SK-N-SH treated with all-trans-retinoic acid at 6 μM for 48 hours (cell line): ENCODE data around the gene RELL1.

Experiments used
- ATAC-seq: fragments of 200-7000 bp; cut with Tn5 transposase; 3 replicates; pipeline ENCODE4 v1.9.1; 2020; ENCODE audit warnings: mild to moderate bottlenecking, moderate library complexity
- CSDC2 ChIP-seq: fragments of 250-450 bp; sonication (Bioruptor Pico); IDR thresholded peaks from 2 replicates; pipeline ENCODE4 v1.5.0; 2020; ENCODE audit warnings: mild to moderate bottlenecking, moderate library complexity
- CSRNP3 ChIP-seq: fragments of 250-450 bp; sonication (Bioruptor Pico); IDR thresholded peaks from 2 replicates; pipeline ENCODE4 v1.5.1; 2021; ENCODE audit warnings: mild to moderate bottlenecking, moderate library complexity
- ESRRG ChIP-seq: fragments of 250-450 bp; sonication (Bioruptor Pico); IDR thresholded peaks from 2 replicates; pipeline ENCODE4 v1.6.1; 2021; ENCODE audit warnings: mild to moderate bottlenecking
- GLIS3 ChIP-seq: fragments of 250-450 bp; sonication (Bioruptor Pico); IDR thresholded peaks from 2 replicates; pipeline ENCODE4 v1.5.0; 2020; ENCODE audit warnings: mild to moderate bottlenecking, moderate library complexity
- ISL1 ChIP-seq: fragments of 250-450 bp; sonication (Bioruptor Pico); IDR thresholded peaks from 2 replicates; pipeline ENCODE4 v2.1.2; 2022; ENCODE audit warnings: mild to moderate bottlenecking, moderate library complexity
- OSR1 ChIP-seq: fragments of 250-450 bp; sonication (Bioruptor Pico); IDR thresholded peaks from 2 replicates; pipeline ENCODE4 v1.8.0; 2022; ENCODE audit warnings: moderate library complexity, mild to moderate bottlenecking, inconsistent platforms
- PATZ1 ChIP-seq: fragments of 250-450 bp; sonication (Bioruptor Pico); IDR thresholded peaks from 2 replicates; pipeline ENCODE4 v1.8.0; 2020; ENCODE audit warnings: mild to moderate bottlenecking, moderate library complexity, borderline replicate concordance
- POU6F1 ChIP-seq: fragments of 250-450 bp; sonication (Bioruptor Pico); IDR thresholded peaks from 2 replicates; pipeline ENCODE4 v1.8.0; 2021; ENCODE audit warnings: low read depth, mild to moderate bottlenecking, moderate library complexity, borderline replicate concordance
- PPARA ChIP-seq: fragments of 250-450 bp; sonication (Bioruptor Pico); IDR thresholded peaks from 2 replicates; pipeline ENCODE4 v1.5.0; 2020; ENCODE audit warnings: mild to moderate bottlenecking, borderline replicate concordance
- SNAI2 ChIP-seq: fragments of 250-450 bp; sonication (Bioruptor Pico); IDR thresholded peaks from 2 replicates; pipeline ENCODE4 v1.5.0; 2020; ENCODE audit warnings: mild to moderate bottlenecking, moderate library complexity
- TCF4 ChIP-seq: fragments of 250-450 bp; sonication (Bioruptor Pico); IDR thresholded peaks from 2 replicates; pipeline ENCODE4 v1.8.0; 2021; ENCODE audit warnings: mild to moderate bottlenecking, moderate library complexity, borderline replicate concordance
- TOX ChIP-seq: fragments of 250-450 bp; sonication (Bioruptor Pico); IDR thresholded peaks from 2 replicates; pipeline ENCODE4 v1.8.0; 2021; ENCODE audit warnings: mild to moderate bottlenecking, moderate library complexity, borderline replicate concordance
- ZFP3 ChIP-seq: fragments of 250-450 bp; sonication (Bioruptor Pico); IDR thresholded peaks from 2 replicates; pipeline ENCODE4 v1.5.0; 2020; ENCODE audit warnings: mild to moderate bottlenecking, moderate library complexity
- ZFP30 ChIP-seq: fragments of 450-650 bp; formaldehyde crosslinking; IDR thresholded peaks from 2 replicates; pipeline ENCODE4 v1.5.0; 2022; ENCODE audit warnings: mild to moderate bottlenecking, moderate library complexity
- ZNF565 ChIP-seq: fragments of 450-650 bp; formaldehyde crosslinking; conservative IDR thresholded peaks from 2 replicates; pipeline ENCODE4 v1.5.0; 2020; ENCODE audit warnings: low read depth, mild to moderate bottlenecking, moderate library complexity
- ZNF70 ChIP-seq: fragments of 450-650 bp; formaldehyde crosslinking; IDR thresholded peaks from 2 replicates; pipeline ENCODE4 v1.5.0; 2020; ENCODE audit warnings: mild to moderate bottlenecking, moderate library complexity
- ZNF8 ChIP-seq: fragments of 450-650 bp; formaldehyde crosslinking; IDR thresholded peaks from 2 replicates; pipeline ENCODE4 v1.5.0; 2020; ENCODE audit warnings: mild to moderate bottlenecking, moderate library complexity
- TF ChIP-seq, protein P1 (sequence below): fragments of 250-450 bp; sonication (Bioruptor Pico); IDR thresholded peaks from 2 replicates; pipeline ENCODE4 v1.5.1; 2020; ENCODE audit warnings: low read depth, mild to moderate bottlenecking, moderate library complexity
- TF ChIP-seq, protein P2 (sequence below): fragments of 250-450 bp; sonication (Bioruptor Pico); IDR thresholded peaks from 2 replicates; pipeline ENCODE4 v1.5.0; 2020; ENCODE audit warnings: mild to moderate bottlenecking, moderate library complexity

Gene RELL1

GRCh38 chr4:37705571-37705970 is 19.4 kb upstream of the RELL1 start (continued):
- no peak for TF ChIP-seq CSRNP3 (CRISPR knock-in tag)
- TF ChIP-seq, protein P1, sequence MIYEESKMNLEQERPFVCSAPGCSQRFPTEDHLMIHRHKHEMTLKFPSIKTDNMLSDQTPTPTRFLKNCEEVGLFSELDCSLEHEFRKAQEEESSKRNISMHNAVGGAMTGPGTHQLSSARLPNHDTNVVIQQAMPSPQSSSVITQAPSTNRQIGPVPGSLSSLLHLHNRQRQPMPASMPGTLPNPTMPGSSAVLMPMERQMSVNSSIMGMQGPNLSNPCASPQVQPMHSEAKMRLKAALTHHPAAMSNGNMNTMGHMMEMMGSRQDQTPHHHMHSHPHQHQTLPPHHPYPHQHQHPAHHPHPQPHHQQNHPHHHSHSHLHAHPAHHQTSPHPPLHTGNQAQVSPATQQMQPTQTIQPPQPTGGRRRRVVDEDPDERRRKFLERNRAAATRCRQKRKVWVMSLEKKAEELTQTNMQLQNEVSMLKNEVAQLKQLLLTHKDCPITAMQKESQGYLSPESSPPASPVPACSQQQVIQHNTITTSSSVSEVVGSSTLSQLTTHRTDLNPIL (CRISPR knock-in tag) = no peak
- no peak for TF ChIP-seq ZNF565 (CRISPR knock-in tag)
- TF ChIP-seq PPARA (CRISPR knock-in tag) = no peak
- no peak for TF ChIP-seq TOX (CRISPR knock-in tag)
- TF ChIP-seq ISL1 (CRISPR knock-in tag) = no peak
- no peak for TF ChIP-seq ZNF70 (CRISPR knock-in tag)
- TF ChIP-seq OSR1 (CRISPR knock-in tag) = no peak
- no peak for TF ChIP-seq PATZ1 (CRISPR knock-in tag)

DNA sequence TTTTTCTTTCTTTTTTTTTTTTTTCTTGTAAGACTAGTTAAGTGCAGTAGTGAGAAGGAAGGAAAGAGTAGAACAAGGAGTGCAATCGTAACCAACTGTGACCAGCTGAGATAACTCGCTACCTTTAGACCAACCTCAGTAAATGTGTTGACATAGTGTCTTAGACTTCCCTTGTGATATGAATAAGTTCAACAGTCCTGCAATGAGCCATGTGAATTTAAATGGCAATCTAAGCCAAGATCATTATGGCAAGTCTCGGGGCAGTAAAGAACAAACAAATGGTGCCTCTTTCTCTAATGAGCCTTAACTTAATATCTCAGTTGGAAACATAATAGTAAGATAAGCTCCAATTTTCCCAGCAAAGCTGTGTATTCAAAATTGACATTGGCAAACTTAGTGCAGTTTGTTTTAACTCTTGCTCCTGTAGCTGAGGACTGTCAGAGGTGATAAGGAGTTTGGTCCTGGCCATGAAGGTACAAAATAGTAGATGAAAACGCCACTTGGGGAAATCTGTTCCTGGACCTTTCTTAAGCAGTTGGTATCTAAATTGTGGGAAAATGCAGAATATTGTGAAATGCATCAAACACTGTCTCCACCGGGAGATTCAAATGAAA is 13.8 kb upstream of the RELL1 start:
- TF ChIP-seq CSDC2 (CRISPR knock-in tag) = no peak
- no peak for TF ChIP-seq ZFP30 (CRISPR knock-in tag)
- no peak for TF ChIP-seq OSR1 (CRISPR knock-in tag)
- TF ChIP-seq SNAI2 (CRISPR knock-in tag) = no peak
- TF ChIP-seq ISL1 (CRISPR knock-in tag) = no peak
- TF ChIP-seq ZFP3 (CRISPR knock-in tag) = no peak
- TF ChIP-seq CSRNP3 (CRISPR knock-in tag) = no peak
- no peak for TF ChIP-seq ZNF70 (CRISPR knock-in tag)
- TF ChIP-seq, protein P1 (CRISPR knock-in tag) = no peak
- no peak for TF ChIP-seq GLIS3 (CRISPR knock-in tag)
- no peak for TF ChIP-seq PPARA (CRISPR knock-in tag)
- ATAC-seq = no peak

GRCh38 chr4:37697566-37697965 is 11.4 kb upstream of the RELL1 start:
- ATAC-seq = no peak
- TF ChIP-seq PPARA (CRISPR knock-in tag) = no peak
- TF ChIP-seq ISL1 (CRISPR knock-in tag) = no peak
- TF ChIP-seq CSDC2 (CRISPR knock-in tag) = no peak
- TF ChIP-seq ZNF8 (CRISPR knock-in tag) = no peak
- no peak for TF ChIP-seq POU6F1 (CRISPR knock-in tag)
- no peak for TF ChIP-seq TCF4 (CRISPR knock-in tag)
- TF ChIP-seq, protein P2, sequence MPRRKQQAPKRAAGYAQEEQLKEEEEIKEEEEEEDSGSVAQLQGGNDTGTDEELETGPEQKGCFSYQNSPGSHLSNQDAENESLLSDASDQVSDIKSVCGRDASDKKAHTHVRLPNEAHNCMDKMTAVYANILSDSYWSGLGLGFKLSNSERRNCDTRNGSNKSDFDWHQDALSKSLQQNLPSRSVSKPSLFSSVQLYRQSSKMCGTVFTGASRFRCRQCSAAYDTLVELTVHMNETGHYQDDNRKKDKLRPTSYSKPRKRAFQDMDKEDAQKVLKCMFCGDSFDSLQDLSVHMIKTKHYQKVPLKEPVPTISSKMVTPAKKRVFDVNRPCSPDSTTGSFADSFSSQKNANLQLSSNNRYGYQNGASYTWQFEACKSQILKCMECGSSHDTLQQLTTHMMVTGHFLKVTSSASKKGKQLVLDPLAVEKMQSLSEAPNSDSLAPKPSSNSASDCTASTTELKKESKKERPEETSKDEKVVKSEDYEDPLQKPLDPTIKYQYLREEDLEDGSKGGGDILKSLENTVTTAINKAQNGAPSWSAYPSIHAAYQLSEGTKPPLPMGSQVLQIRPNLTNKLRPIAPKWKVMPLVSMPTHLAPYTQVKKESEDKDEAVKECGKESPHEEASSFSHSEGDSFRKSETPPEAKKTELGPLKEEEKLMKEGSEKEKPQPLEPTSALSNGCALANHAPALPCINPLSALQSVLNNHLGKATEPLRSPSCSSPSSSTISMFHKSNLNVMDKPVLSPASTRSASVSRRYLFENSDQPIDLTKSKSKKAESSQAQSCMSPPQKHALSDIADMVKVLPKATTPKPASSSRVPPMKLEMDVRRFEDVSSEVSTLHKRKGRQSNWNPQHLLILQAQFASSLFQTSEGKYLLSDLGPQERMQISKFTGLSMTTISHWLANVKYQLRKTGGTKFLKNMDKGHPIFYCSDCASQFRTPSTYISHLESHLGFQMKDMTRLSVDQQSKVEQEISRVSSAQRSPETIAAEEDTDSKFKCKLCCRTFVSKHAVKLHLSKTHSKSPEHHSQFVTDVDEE (CRISPR knock-in tag) = no peak
- no peak for TF ChIP-seq ZNF70 (CRISPR knock-in tag)
- no peak for TF ChIP-seq ESRRG (CRISPR knock-in tag)
- TF ChIP-seq CSRNP3 (CRISPR knock-in tag) = no peak
- TF ChIP-seq OSR1 (CRISPR knock-in tag) = no peak
- TF ChIP-seq ZFP30 (CRISPR knock-in tag) = no peak
- TF ChIP-seq, all 23 proteins: peak for 0
